ENCODE measurements around the gene MED27.

Gene MED27

GRCh38 chr9:131999692-132000551, 79.7 kb downstream of the MED27 start:
- no peak for DNase-seq (ENCODE audit: low read depth in 2 of 2)

- no peak for DNase-seq (ENCODE audit: low read depth in 2 of 2)
Observed at GRCh38 chr9:131997779-131998178, 81.9 kb downstream of the MED27 start.

GRCh38 chr9:131997076-131997475, 82.6 kb downstream of the MED27 start:
- DNase-seq (ENCODE audit: low read depth in 2 of 2): no peak

GRCh38 chr9:131995382-131995781, 84.3 kb downstream of the MED27 start:
- no peak for DNase-seq (ENCODE audit: low read depth in 2 of 2)

GRCh38 chr9:131994364-131995125, 85.1 kb downstream of the MED27 start:
- DNase-seq (ENCODE audit: low read depth in 2 of 2): no peak

GRCh38 chr9:131992906-131993657, 86.6 kb downstream of the MED27 start:
- DNase-seq (ENCODE audit: low read depth in 2 of 2): no peak

GRCh38 chr9:131987232-131987631, 92.4 kb downstream of the MED27 start:
- DNase-seq (ENCODE audit: low read depth in 2 of 2): no peak

- no peak for DNase-seq (ENCODE audit: low read depth in 2 of 2)
Observed at GRCh38 chr9:131986576-131986975, 93.1 kb downstream of the MED27 start.

GRCh38 chr9:131986089-131986488, 93.6 kb downstream of the MED27 start:
- DNase-seq (ENCODE audit: low read depth in 2 of 2): no peak

- DNase-seq (ENCODE audit: low read depth in 2 of 2): no peak
Observed at GRCh38 chr9:131984564-131984963, 95.1 kb downstream of the MED27 start.

- DNase-seq (ENCODE audit: low read depth in 2 of 2): no peak
Observed at GRCh38 chr9:131982671-131983239, 96.9 kb downstream of the MED27 start.

GRCh38 chr9:131982102-131982501, 97.6 kb downstream of the MED27 start:
- no peak for DNase-seq (ENCODE audit: low read depth in 2 of 2)

- no peak for DNase-seq (ENCODE audit: low read depth in 2 of 2)
Observed at GRCh38 chr9:131981116-131981776, 98.4 kb downstream of the MED27 start.

GRCh38 chr9:131980267-131981016, 99.2 kb downstream of the MED27 start:
- DNase-seq (ENCODE audit: low read depth in 2 of 2): no peak

- no peak for DNase-seq (ENCODE audit: low read depth in 2 of 2)
Observed at GRCh38 chr9:131977109-131977838, 102.4 kb downstream of the MED27 start.

- DNase-seq (ENCODE audit: low read depth in 2 of 2): no peak
Observed at GRCh38 chr9:131976157-131977108, 103.2 kb downstream of the MED27 start.

- no peak for DNase-seq (ENCODE audit: low read depth in 2 of 2)
Observed at GRCh38 chr9:131972889-131973288, 106.8 kb downstream of the MED27 start.

GRCh38 chr9:131971482-131972074, 108.1 kb downstream of the MED27 start:
- no peak for DNase-seq (ENCODE audit: low read depth in 2 of 2)

All from stimulated activated CD8-positive, alpha-beta memory T cell treated with anti-CD3 and anti-CD28 coated beads, Interleukin-15, amount 100 ng/mL, for 48 hours (primary cell).